ENCODE data around the gene BOLA1.

GRCh38 chr1:149896575-149896974, 2.8 kb upstream of the BOLA1 start:
- TF ChIP-seq CTCF (IDR thresholded peaks at IDR 0.05) (no peak), POLR2AphosphoS5 (IDR thresholded peaks at IDR 0.05) (no peak), EP300 (IDR thresholded peaks at IDR 0.05; ENCODE audit: low read depth) (no peak), POLR2A (IDR thresholded peaks at IDR 0.05) (no peak)
